Measurements from ENCODE around the gene ZNF629. TPM values are rescaled to one million over a fixed set of nuclear protein-coding genes. Genes with fewer than 3 reads are reported as not detected.
"Not testable (repeated sequence)": the region's sequence is repeated elsewhere in the genome, so short reads cannot be mapped to it uniquely, and the experiment has no call there.

The ZNF629 gene
- polyA plus RNA-seq, 1 of the 3 experiments (the other 2 are of a cell fraction), result 4.7 TPM

- Histone ChIP-seq H3K9me3 (no peaks in the 10 kb centered on the region), H3K4me2 (no peak overlapping the region), H3K9me2 (no peaks in the 10 kb centered on the region), H2AFZ (ENCODE audit: low read depth) (no peak overlapping the region), H3K27me3 (ENCODE audit: insufficient read depth) (no peaks in the 10 kb centered on the region), H3K79me2 (ENCODE audit: insufficient read depth) (no peaks in the 10 kb centered on the region), H3K4me1 (ENCODE audit: control insufficient read depth in 1 of 2, insufficient read depth in 2 of 2, low read depth in 1 of 2, low read length in 1 of 2) (no peaks in the 10 kb centered on the region; a peak in 1 of 4 replicates), H3K4me3 (ENCODE audit: low read depth in 2 of 2, low read length in 1 of 2) (no peak overlapping the region), H4K20me1 (ENCODE audit: insufficient read depth) (no peaks in the 10 kb centered on the region), H3K36me3 (replicated peaks in 1 of 2; ENCODE audit: control insufficient read depth in 1 of 2, insufficient read depth in 2 of 2, low read length in 1 of 2) (no peaks in the 10 kb centered on the region), H3K9ac (no peak overlapping the region), H3F3A (replicated peaks; ENCODE audit: insufficient read depth) (peaks cover 2% of the 10 kb centered on the region), H3K27ac (ENCODE audit: low read depth in 2 of 2, low read length in 1 of 2) (no peak overlapping the region)
- DNase-seq, result no peak
- POLR2A ChIA-PET, result interaction anchor here (1.0 kb wide), 1 partner anchor 17 kb away, joined by 4 read pairs; no protein-coding TSS in a partner anchor
- CTCF ChIA-PET, result interaction anchor here (3.5 kb wide), 1 partner anchor 23 kb away, joined by 11 read pairs; no protein-coding TSS in a partner anchor
- 81% methylated on average over 13 of the region's 17 CpGs for WGBS (ENCODE audit: low lambda C conversion rate)
- TF ChIP-seq MAX (IDR thresholded peaks at IDR 0.05; ENCODE audit: low read depth), result no peak
- no peak for TF ChIP-seq GATA2 (CRISPR knock-in tag; IDR thresholded peaks at IDR 0.05)
- TF ChIP-seq EP300 (IDR thresholded peaks at IDR 0.05; ENCODE audit: borderline replicate concordance in 1 of 2, low read depth in 1 of 2, low read length in 1 of 2), result no peak
- TF ChIP-seq ZBTB33 (IDR thresholded peaks at IDR 0.05; ENCODE audit: borderline replicate concordance, low read depth), result no peak
- TF ChIP-seq CTCF (IDR thresholded peaks at IDR 0.05), result no peak
- TF ChIP-seq MXI1 (IDR thresholded peaks at IDR 0.05; ENCODE audit: low read depth, low read length), result no peak
- TF ChIP-seq NRF1 (IDR thresholded peaks at IDR 0.05; ENCODE audit: low read depth, low read length), result no peak
- TF ChIP-seq CHD2 (IDR thresholded peaks at IDR 0.05; ENCODE audit: low read length, partially characterized antibody), result no peak
- no peak for TF ChIP-seq USF1 (IDR thresholded peaks at IDR 0.05; ENCODE audit: borderline replicate concordance, low read depth)
- no peak for TF ChIP-seq RCOR1 (IDR thresholded peaks at IDR 0.05; ENCODE audit: low read length)
- no peak for TF ChIP-seq ELF1 (IDR thresholded peaks at IDR 0.05)
- TF ChIP-seq NFIC (IDR thresholded peaks at IDR 0.05; ENCODE audit: borderline replicate concordance), result no peak
Measured at GRCh38 chr16:30821891-30822290, 34.9 kb upstream of the ZNF629 start.

GRCh38 chr16:30821441-30821840, 34.4 kb upstream of the ZNF629 start:
- H4K20me1 ChIP-seq (ENCODE audit: insufficient read depth); H3K9ac ChIP-seq; H3K9me2 ChIP-seq; H3K79me2 ChIP-seq (ENCODE audit: insufficient read depth); POLR2A ChIA-PET; H3F3A ChIP-seq (replicated peaks; ENCODE audit: insufficient read depth); H3K4me2 ChIP-seq; DNase-seq; H2AFZ ChIP-seq (ENCODE audit: low read depth); H3K36me3 ChIP-seq (replicated peaks in 1 of 2; ENCODE audit: control insufficient read depth in 1 of 2, insufficient read depth in 2 of 2, low read length in 1 of 2); H3K4me3 ChIP-seq (ENCODE audit: low read depth in 2 of 2, low read length in 1 of 2); H3K4me1 ChIP-seq (ENCODE audit: control insufficient read depth in 1 of 2, insufficient read depth in 2 of 2, low read depth in 1 of 2, low read length in 1 of 2); H3K27ac ChIP-seq (ENCODE audit: low read depth in 2 of 2, low read length in 1 of 2); H3K27me3 ChIP-seq (ENCODE audit: insufficient read depth); H3K9me3 ChIP-seq: not testable (repeated sequence)
- WGBS (ENCODE audit: low lambda C conversion rate), result 76% methylated on average over 9 of the region's 9 CpGs
- CTCF ChIA-PET, result interaction anchor here (3.5 kb wide), 1 partner anchor 24 kb away, joined by 11 read pairs; no protein-coding TSS in a partner anchor

Measured in SK-N-SH (cell line).